ENCODE results near the gene DNAAF9. TPM values are rescaled to one million over a fixed set of nuclear protein-coding genes. Genes with fewer than 3 reads are reported as not detected.

Gene DNAAF9
- total and polyA plus RNA-seq, 2 donors from 2014 or later = 7.3 to 25.2 TPM

DNA sequence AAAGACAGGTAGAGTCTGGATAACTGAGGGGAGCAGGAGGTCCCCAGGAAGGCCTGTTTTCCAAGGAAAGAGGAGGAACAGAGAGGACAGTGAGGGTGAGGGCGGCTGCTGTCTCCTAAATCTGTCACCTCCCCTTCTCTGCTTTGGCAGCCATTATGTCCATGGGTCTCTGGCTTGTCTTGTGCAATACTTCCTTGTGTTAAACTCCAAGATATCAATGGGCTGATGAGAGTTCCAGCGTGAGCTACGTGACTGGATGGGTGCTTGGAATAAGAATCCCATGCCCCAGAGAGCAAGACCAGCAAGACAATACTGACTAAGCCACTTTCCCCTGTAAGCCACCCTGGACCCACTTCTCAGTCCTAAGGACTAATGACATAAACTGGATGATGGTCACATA, 26.3 kb upstream of the DNAAF9 start:
- no peak for FAIRE-seq
- Histone ChIP-seq H3K27ac (ENCODE audit: low read depth in 2 of 2, low read length in 2 of 2) (no peak overlapping the region), H3K27me3 (ENCODE audit: control insufficient read depth, insufficient read depth, low read length) (no peaks in the 10 kb centered on the region), H3K36me3 (ENCODE audit: control insufficient read depth in 2 of 3, insufficient read depth in 3 of 3, low read length in 3 of 3) (no peaks in the 10 kb centered on the region), H3K9ac (ENCODE audit: low read length in 3 of 3) (no peak overlapping the region), H3K9me3 (ENCODE audit: control insufficient read depth in 2 of 3, insufficient read depth in 1 of 3, low read length in 3 of 3) (no peaks in the 10 kb centered on the region), H3K4me1 (ENCODE audit: control insufficient read depth in 2 of 3, insufficient read depth in 2 of 3, low read depth in 1 of 3, low read length in 3 of 3) (peaks cover 2 to 7% (median 4%) of the 10 kb centered on the region in 3 donors), H3K4me3 (ENCODE audit: low read length in 3 of 3) (no peak overlapping the region)
- DNase-seq = no peak
- TF ChIP-seq, protein P1, sequence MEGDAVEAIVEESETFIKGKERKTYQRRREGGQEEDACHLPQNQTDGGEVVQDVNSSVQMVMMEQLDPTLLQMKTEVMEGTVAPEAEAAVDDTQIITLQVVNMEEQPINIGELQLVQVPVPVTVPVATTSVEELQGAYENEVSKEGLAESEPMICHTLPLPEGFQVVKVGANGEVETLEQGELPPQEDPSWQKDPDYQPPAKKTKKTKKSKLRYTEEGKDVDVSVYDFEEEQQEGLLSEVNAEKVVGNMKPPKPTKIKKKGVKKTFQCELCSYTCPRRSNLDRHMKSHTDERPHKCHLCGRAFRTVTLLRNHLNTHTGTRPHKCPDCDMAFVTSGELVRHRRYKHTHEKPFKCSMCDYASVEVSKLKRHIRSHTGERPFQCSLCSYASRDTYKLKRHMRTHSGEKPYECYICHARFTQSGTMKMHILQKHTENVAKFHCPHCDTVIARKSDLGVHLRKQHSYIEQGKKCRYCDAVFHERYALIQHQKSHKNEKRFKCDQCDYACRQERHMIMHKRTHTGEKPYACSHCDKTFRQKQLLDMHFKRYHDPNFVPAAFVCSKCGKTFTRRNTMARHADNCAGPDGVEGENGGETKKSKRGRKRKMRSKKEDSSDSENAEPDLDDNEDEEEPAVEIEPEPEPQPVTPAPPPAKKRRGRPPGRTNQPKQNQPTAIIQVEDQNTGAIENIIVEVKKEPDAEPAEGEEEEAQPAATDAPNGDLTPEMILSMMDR (IDR thresholded peaks at IDR 0.05; ENCODE audit: borderline replicate concordance, extremely low read depth, insufficient read depth) = no peak
- intact Hi-C loops (cut with DNase I) = no loop called here

DNA sequence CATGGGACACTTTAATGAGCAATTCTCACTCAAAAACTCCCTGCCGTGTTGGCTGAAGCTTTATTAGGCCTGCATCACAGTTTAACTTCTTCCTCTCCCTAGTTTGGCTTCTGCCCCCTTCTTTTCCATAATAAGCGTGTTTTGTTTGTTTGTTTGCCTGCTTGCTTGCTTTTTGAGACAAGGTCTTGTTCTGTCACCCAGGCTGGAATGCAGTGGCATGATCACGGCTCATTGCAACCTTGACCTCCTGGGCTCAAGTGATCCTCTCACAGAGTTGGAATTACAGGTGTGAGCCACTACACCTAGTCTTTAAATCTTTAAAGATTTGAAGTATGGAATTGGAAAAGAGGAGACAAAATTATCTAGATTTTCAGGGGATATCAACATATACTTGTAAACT, 25.4 kb upstream of the DNAAF9 start:
- Histone ChIP-seq H3K27ac (ENCODE audit: low read depth in 2 of 2, low read length in 2 of 2) (no peak overlapping the region), H3K27me3 (ENCODE audit: control insufficient read depth, insufficient read depth, low read length) (no peaks in the 10 kb centered on the region), H3K4me3 (ENCODE audit: low read length in 3 of 3) (no peak overlapping the region), H3K9me3 (ENCODE audit: control insufficient read depth in 2 of 3, insufficient read depth in 1 of 3, low read length in 3 of 3) (no peaks in the 10 kb centered on the region), H3K36me3 (ENCODE audit: control insufficient read depth in 2 of 3, insufficient read depth in 3 of 3, low read length in 3 of 3) (no peaks in the 10 kb centered on the region), H3K4me1 (ENCODE audit: control insufficient read depth in 2 of 3, insufficient read depth in 2 of 3, low read depth in 1 of 3, low read length in 3 of 3) (peaks cover 2 to 7% (median 4%) of the 10 kb centered on the region in 3 donors), H3K9ac (ENCODE audit: low read length in 3 of 3) (no peak overlapping the region)
- TF ChIP-seq, protein P1 (IDR thresholded peaks at IDR 0.05; ENCODE audit: borderline replicate concordance, extremely low read depth, insufficient read depth) = no peak
- intact Hi-C loops (cut with DNase I) = no loop called here
- FAIRE-seq = no peak
- no peak for DNase-seq

DNA sequence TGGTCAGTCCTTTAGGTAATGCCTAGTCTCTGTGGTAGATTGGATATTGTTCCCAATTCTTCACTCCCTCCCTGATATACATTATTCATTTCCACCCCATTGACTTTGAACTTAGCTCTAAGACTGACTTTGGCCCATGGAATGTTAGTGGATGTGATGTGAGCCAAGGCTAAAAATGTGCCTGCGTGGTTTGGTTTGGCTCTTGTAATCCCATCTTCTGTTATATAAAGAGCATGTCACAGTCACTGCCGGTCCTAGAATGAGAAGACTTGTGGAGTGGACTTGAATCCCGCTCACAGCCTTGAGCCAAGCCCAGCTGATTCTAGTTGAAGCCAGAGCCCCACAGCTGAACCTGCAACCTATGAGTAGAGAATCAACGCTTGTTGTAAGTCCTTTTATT, 23.6 kb upstream of the DNAAF9 start:
- Histone ChIP-seq H3K9me3 (ENCODE audit: control insufficient read depth in 2 of 3, insufficient read depth in 1 of 3, low read length in 3 of 3) (no peaks in the 10 kb centered on the region), H3K36me3 (ENCODE audit: control insufficient read depth in 2 of 3, insufficient read depth in 3 of 3, low read length in 3 of 3) (no peaks in the 10 kb centered on the region), H3K27ac (ENCODE audit: low read depth in 2 of 2, low read length in 2 of 2) (no peak overlapping the region), H3K4me3 (ENCODE audit: low read length in 3 of 3) (no peak overlapping the region), H3K9ac (ENCODE audit: low read length in 3 of 3) (no peak overlapping the region), H3K27me3 (ENCODE audit: control insufficient read depth, insufficient read depth, low read length) (no peaks in the 10 kb centered on the region), H3K4me1 (ENCODE audit: control insufficient read depth in 2 of 3, insufficient read depth in 2 of 3, low read depth in 1 of 3, low read length in 3 of 3) (peaks cover 2 to 7% (median 4%) of the 10 kb centered on the region in 3 donors)
- TF ChIP-seq, protein P1 (IDR thresholded peaks at IDR 0.05; ENCODE audit: borderline replicate concordance, extremely low read depth, insufficient read depth) = no peak
- DNase-seq (peak in 2 of 5 donors; percentile 37 to 58), FAIRE-seq (no peak)
- intact Hi-C loops (cut with DNase I) = no loop called here
